CD4-positive, alpha-beta T cell treated with Interleukin-6 for 4 hours (primary cell): ENCODE data around the gene MANEAL.
"Not testable (repeated sequence)": the region's sequence is repeated elsewhere in the genome, so short reads cannot be mapped to it uniquely, and the experiment has no call there.

Source experiments
- DNase-seq: peaks from one replicate; pipeline ENCODE4 v3.0.0-alpha.2; 2020; ENCODE audit warnings: mixed read lengths

The MANEAL gene, protein sequence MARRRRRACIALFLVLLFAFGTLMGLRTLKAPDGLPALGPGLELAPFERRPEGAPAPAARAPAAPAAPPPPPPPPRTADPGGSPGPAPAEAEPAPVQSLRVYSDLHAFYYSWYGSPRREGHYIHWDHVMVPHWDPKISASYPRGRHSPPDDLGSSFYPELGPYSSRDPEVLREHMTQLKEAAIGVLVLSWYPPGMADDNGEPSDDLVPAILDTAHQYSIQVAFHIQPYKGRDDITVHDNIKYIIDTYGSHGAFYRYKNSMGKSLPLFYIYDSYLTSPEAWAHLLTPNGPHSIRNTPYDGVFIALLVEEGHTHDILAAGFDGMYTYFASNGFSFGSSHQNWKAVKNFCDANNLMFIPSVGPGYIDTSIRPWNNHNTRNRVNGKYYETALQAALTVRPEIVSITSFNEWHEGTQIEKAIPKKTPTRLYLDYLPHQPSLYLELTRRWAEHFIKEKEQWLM

DNA sequence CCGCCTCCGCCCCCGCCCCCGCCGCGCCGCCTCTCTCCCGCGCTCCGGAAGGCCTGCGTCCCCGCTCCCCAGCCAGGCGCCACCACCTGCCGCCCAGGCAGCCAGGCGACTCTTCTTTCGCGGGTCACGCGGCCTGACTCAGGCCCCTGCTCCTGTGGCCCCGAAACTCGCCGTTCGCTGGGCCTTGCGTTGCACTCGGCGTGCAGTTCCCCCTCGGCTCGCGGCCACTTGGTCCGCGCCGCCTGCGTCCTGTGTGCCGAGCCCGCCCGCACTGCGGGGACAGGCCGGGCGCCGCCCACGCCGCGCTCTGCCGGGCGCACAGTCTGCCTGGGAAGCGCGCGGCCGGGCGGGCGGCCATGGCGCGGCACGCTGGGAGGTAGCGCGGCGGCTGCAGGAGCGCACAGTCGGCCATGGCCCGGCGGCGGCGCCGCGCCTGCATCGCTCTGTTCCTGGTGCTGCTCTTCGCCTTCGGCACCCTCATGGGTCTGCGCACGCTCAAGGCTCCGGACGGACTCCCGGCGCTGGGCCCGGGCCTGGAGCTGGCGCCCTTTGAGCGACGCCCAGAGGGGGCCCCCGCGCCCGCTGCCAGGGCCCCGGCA lies at the start of gene MANEAL:
MANEAL (plus strand) TSS at position 75 of the 599 bp plus-strand sequence; CDS start at position 411, 336 bp downstream.
- DNase-seq = peak; percentile 28

DNA sequence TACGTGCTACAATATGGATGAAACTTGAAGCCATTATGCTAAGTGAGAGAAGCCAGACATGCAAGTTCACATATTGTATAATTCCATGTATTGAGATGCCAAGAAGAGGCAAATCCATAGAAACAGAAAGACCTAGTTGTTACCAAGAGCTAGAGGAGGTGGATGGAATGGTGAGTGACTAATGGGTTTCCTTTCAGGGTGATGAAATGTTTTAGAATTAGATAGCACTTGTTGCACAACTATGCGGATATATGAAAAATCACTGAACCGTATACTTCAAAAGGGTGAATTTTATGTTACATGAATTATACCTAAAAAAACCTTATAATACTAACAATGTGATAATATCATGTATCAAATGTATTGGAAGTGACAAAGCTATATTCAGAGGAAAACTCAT lies 46.8 kb upstream of the MANEAL start:
- no peak for DNase-seq

DNA sequence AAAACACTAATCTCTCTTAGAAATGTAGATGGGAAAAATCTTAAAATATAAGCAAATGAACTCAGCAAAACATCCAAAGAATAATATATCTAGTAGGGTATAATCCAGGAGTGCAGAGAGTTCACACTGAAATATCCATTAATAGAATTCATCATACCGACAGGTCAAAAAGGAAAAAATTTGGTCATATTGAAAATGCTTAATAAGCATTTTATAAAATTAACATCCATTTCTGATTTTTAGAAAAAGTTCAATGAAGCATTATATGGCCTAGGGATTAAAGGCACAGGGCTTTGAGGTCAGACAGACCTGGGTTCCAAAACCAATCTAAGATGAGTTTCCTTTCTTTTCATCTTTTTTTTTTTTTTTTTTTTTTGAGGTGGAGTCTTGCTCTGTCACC lies 45.1 kb upstream of the MANEAL start:
- no peak for DNase-seq

DNA sequence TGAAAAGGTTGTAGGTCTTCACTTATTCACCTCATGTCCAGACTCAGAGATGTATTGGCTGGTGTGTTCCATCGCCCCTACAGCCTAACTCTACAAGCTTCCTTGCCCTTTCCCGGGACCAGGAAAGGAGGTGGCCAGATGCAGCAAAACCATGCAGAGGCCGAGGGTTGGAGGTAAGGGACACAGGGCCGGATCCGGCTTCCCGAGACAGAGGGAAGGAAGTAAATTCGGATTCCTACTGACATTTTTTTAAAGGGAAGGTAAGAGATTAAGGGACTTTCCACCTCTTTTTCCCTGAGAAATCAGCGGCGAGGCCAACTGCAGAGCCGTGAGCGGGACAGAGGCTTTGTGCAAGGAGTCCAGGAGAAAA lies 41.4 kb upstream of the MANEAL start:
- no peak for DNase-seq

DNA sequence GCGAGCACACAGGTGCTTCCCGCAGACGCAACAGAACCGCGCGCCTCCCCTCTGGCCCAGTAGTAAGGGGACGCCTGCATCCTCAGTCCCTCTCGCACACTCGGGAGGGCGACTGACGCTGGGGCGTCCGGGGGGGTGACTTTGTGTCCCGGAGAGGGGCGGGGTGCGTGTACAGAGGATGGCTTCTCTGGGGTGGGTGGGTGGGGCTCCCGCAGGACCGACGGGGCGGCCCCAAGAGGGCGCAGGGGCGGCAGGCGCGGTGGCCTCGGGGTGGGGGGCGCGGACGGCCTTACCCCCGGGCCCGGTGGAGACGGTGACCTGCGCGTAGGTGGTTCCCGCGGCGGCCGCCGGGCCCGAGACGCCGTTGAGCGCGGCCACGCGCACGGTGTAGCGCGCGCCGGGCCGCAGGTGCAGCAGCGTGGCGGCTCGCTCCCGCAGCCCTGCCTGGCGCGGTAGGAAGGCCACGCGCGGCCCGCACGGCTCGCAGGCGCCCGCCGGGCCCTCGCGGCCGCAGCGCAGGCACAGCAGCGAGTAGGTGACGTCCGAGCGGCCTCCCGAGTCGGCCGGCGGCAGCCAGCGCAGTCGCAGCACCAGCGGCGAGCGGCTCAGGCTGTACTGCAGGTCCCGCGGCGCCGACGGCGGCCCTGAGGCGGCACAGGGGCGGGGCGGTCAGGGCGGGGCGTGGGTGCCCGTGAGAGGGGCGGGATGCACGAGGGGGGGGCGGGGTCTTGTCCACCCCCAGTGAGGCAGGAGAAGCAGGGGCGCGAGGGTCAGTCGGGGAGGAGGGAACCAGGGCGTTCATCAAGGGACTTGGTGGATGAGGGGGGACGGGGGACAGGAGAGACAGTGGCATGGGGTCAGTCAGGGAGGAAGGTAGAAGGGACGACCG lies 40.8 kb upstream of the MANEAL start:
- no peak for DNase-seq

DNA sequence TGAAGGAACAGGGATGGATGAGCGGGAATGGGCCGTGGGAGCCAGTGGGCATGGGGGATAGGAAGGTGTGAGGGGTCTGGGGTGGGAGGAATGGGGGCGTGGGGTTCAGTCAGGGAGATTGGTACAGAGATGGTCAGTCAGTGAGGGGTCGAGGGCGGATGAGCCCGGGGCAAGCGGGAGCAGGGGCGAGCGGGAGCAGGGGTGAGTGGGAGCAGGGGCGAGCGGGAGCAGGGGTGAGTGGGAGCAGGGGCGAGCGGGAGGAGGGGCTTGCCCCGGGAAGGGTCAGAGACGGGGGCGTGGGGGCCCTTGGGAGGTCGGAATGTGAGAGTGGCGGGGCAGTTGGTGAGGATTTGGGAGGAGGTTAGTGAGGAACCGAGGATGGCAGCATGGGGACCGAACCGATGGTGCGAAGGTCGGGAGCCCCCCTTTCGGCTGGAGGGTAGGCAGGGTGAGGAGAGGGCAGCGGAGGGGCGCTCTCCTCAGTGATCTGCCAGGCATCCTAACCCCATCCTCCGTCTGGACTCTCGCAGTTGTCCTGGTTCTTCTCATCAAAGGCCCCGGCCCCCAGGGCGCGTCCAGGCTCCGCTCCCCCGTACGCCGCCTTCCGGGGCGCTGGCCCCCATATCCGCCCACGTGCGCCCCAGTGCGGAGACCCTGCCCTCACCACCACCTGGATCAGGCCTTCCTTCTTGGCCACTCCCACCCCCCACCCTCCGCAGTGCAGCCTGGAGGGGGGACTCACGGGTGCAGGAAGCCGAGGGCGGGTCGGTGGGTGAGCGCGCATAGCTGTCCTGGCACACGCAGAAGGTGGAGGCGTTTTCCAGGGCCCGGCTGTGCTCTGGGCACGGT lies 40.0 kb upstream of the MANEAL start:
- DNase-seq = no peak

DNA sequence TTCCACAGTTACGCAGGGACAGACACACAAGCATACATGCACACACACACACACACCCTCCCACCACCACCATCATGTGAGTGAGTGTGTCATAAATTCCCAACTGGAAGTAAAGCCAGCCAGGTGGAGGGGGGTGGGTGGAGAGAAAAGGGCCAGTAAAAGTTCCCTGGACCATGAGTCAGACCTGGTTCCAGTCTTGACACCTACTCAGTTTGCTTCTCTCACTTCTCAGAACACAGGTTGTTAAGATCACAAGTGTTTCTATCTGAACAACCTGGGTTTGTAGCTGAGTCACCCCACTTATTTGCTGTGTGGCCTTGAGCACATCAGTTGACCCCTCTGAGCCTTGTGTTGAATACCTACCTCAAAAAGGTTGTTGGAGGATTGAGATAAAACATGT lies 38.4 kb upstream of the MANEAL start:
- DNase-seq = no peak

DNA sequence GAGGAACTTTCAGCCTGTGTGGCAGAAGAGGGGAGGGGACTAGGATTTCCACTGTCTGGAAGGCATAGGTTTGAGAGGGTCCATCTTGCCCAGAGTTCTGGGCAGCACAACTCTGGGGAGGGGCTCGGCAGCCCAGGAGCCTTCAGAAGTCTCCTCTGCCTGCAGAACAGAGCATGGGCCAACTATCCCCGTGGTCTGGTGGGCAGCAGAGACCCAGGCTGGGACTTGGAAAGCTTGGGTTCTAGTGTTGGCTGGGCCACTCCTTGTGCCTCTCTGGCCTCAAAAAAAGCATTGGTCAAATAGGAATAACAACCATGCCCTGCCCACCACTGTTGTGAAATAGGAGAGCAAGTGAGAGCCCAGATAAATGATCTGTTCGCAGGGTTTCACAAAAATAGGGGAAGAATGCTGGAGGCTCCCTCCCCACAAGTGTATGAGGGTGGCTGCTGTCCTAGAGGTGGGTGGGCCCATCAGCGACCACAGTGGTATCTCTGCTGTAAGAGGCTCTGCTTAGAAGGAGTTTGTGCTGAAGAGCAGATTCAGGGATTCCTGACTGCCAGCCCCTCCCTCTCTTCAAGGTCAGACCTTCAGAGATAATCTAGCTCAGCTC lies 37.6 kb upstream of the MANEAL start:
- DNase-seq = no peak

DNA sequence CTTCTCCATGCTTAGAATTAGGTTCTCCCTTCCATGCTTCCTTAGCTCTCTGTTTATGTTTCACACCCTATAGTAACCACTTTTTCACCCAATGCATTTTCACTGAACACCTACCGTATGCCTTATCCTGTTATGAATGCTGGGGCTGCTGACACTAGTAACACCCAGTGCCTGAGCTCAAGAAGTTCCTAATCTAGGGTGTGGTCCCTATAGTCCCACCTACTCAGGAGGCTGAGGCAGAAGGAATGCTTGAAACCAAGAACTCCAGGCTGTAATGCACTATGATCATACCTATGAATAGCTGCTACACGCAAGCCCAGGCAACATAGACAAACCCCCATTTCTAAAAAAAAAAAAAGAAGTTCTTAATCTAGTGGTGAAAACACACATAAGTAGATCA lies 34.2 kb upstream of the MANEAL start:
- no peak for DNase-seq

DNA sequence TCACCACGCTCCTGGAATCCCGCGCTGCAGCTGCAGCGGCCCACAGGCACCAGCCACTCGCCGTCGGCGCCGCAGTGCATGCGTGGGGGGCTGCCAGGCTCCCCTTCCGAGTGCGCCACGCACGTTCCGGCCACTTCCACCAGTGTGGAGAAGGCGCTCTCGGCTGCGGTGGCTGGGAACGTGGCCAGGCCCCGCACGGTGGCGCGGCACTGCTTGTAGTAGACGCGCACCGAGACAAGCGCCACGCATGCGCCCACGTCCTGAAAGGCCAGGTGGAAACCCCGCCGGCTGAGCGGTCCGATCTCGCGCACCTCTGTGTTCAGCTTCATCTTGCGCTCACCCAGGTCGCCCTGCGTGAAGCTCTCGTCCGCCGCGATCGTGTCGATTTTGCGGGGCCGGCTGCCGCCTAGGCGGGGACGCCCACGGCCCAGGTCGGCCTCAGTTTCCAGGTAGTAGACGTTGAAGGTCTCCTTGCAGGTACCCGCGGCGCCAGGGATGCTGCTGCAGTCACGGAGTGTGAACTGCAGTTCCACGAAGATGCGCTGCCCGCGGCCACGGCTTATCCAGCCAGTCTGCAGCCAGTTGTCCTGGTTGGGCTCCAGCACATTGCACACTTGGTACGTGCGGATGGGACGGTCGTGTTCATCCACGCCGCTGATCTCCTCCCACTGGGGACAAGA lies 32.1 kb upstream of the MANEAL start:
- DNase-seq = no peak

DNA sequence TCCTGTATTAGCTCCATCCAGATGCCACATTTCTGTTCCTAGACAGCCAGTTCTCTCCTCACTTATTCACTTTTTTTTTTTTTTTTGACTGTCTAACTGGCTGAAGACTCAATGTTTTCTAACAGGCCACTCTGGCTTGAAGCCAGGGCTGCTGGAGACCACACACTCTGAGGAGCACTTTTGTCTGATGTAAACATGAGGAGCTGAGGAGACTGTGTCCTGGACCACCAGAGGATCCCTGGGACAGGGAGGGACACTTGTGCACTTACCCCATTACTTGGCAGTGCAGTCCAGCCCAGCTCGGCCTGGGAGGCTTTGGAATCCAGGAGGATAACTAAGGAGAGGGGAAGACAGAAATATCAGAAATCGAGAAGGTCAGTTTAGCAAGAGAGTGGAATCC lies 31.1 kb upstream of the MANEAL start:
- DNase-seq = no peak

DNA sequence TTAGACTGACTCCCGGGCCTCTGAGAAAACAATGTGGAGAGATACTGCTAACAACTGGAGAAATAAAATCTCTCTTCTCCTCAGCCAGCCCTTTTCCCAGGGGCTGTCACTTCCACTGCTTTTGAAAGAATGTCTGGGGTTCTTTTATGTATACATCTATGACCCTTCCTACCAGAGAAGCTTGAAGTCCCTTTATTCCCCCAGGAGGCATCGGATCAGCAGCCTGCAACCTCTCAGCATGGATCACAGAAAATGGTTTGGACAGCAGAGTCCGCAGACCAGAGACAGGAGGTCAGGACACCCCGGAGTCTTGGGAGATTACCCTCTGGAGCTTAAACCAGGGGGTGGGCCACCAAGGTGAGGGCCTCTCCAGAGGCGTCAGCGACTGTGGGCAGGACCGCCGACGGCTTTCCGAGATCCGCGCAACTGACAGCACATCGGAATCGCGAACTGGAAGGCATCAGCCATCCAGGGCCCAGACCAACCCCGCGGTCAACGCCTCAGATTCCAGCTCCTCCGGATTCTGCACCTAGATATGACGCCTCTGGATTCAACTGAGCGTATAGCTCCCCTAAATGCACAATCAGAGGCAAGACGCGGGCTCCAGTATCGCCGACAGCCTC lies 29.7 kb upstream of the MANEAL start:
- DNase-seq = no peak

DNA sequence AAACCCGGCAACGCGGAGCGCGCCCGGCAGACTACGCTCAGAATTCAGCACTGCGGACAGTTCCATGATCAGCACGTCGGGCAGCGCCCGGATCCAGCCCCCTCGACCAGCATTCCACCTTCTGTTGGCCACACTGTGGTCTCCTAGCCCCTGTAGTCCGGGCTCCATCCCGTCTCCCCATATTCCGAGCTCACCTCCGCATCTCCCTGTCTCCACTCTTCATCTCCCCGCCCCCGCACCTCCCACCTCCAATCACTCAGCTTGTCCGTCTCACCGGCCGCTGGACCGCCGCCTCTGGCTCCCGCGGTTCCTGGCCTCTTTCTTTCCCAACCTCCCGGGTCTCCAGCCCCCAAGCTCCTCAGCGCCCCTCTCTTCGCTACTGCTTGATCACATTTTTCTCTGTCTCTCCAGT lies 29.2 kb upstream of the MANEAL start:
- no peak for DNase-seq

DNA sequence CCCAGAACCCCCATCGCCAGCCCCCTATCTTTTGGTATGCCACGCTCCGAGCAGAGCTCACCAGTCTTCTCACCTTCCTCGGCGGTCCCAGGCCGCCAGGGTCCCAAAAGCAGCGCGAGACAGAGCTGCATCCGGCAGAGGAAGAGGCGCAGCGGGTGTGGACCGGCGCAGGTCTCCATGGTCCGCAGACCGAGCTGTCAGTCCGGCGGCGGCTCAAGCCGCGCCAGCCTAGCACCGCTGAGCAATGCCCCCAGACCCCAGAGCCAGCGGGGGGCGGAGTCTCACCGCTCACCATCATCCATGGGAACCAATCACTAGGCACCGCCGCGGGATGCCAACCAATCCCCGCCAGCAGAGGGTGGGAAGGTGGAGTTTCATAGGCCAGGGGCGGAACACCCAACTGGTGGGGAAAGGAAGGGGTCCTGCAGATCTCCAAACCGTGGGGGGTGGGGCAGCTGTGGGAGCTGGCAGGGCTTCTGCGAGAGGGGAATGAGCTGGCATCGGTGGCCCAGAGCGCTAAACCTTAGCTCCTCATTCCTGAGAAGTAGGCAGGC lies 28.7 kb upstream of the MANEAL start, which contains the start of gene EPHA10:
EPHA10 (minus strand) TSS at position 233 of the 554 bp plus-strand sequence; CDS start at position 179, 54 bp downstream.
- no peak for DNase-seq

DNA sequence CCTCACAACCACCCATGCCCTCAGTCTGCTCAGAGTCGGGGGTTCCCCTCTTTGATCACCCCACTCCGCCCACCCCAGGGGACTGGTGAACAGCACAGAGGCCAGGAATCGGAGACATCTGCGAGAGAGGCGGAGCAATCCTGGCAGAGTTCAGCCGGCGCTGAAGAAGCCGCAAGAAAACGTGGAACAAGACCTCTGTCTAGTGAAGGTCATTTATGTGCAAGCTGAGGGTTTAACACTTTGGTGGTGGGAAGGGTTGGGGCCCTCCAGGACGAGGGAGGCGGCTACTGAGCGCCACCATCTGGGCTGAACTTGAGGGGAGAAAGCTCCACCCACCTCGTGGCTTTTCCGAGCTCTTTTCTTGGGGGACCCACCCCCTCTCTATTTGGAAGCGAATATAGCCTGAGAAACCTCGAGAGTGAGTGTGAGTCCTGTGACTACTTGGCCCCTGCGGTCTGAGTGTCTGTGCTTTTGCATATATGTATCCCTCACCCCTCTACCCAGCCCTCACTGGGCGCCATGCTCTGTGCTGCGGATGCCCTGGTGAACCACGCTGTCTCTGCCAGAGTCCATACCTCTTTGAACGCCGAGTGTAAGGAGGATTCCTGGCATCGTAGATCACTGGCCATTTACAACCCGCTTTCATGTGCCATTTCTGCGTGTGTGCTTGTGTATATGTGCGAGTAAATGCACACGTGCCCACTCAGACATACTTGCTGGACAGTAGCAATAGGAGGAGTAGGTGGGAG lies 27.6 kb upstream of the MANEAL start:
- DNase-seq = no peak

DNA sequence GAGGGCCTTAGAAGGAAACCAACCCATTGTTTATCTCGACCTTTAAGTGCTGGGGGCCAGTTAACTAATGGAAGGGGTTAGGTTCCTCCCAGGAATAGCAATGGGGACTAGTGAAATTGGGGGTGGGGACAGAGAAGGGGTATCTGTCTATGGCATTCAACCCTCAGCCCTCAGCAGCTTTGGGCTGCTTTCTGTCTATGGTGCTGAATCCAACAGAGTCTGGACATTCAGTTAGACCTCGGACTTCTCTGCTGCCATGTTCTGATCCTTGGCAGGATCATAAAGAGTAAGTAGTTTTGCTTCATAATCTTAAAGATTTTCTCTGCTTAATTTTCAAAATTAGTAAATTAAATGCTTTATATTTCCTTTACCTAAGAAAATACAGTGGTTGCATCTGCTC lies 26.2 kb upstream of the MANEAL start:
- no peak for DNase-seq

DNA sequence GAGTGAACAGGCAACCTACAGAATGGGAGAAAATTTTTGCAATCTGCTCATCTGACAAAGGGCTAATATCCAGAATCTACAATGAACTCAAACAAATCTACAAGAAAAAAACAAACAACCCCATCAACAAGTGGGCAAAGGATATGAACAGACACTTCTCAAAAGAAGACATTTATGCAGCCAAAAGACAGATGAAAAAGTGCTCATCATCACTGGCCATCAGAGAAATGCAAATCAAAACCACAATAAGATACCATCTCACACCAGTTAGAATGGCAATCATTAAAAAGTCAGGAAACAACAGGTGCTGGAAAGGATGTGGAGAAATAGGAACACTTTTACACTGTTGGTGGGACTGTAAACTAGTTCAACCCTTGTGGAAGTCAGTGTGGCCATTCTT lies 22.2 kb upstream of the MANEAL start:
- not testable (repeated sequence) for DNase-seq

DNA sequence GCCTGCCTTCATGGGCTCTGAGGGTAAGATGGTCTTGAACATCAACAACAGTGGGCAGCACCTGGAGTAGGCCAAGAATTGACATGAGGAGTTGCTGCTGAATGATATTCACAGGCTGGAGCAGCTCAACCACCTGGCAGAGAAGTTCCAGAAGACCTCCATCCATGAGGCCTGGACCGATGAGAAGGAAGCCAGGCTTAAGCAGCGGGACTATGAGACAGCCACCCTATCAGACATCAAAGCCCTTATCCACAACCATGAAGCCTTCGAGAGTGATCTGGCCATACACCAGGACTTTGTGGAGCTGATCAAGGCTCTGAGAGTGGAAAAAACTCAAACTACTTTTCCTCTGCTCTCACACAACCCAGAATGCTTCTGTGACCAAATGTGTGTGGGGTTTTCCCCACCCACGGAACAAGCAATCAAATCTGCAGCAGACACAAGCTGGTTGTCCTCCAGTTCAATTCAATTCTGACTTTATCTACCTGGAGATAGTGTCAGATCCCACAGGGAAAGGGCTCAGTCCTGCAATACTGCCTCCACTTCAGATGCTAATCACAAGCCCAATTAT lies 16.6 kb upstream of the MANEAL start:
- no peak for DNase-seq

DNA sequence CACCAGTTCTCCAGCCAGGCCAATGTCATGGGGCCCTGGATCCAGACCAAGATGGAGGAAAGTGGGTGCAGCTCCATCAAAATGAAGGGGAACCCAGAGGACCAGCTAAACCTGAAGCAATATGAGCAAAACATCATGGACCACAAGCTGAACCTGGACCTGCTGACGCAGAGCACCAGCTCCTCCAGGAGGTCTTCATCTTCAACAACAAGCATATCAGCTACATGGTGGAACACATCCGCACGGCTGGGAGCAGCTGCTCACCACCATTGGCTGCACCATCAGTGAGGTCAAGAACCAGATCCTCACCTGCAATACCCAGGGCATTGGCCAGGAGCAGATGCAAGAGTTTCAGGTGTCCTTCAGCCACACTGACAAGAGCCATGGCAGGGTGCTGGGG lies 15.0 kb upstream of the MANEAL start:
- no peak for DNase-seq
